ENCODE data around the gene PSORS1C1. TPM values are rescaled to one million over a fixed set of nuclear protein-coding genes. Genes with fewer than 3 reads are reported as not detected.

PSORS1C1 gene
- polyA plus RNA-seq, 3 donors: 0.02 to 2.0 (median 0.28) TPM

- 78 to 85% (median 83%) methylated on average over 23 to 26 of the region's 26 CpGs for WGBS, 3 donors
- no peak within 1 kb of the TSS for H3K27ac ChIP-seq (ENCODE audit: low read depth, low read length)
Observed at GRCh38 chr6:31120151-31120915, 5.7 kb downstream of the PSORS1C1 start, which contains the start of gene CDSN. Gene CDSN, minus strand, starts transcription at chr6:31120446. Its CDS starts 27 bp downstream, at chr6:31120419.

- H3K27ac ChIP-seq (ENCODE audit: low read depth, low read length): no peak overlapping the region
- 70 to 87% (median 81%) methylated on average over 11 to 12 of the region's 12 CpGs for WGBS, 3 donors
Observed at GRCh38 chr6:31121131-31121790, 6.7 kb downstream of the PSORS1C1 start.

- H3K27ac ChIP-seq (ENCODE audit: low read depth, low read length): no peak overlapping the region
- 39 to 54% (median 51%) methylated on average over 16 of the region's 16 CpGs for WGBS, 3 donors
Observed at GRCh38 chr6:31122791-31123706, 8.4 kb downstream of the PSORS1C1 start.

GRCh38 chr6:31125162-31125561, 10.6 kb downstream of the PSORS1C1 start:
- WGBS, 3 donors: 46 to 59% (median 48%) methylated on average over 8 of the region's 8 CpGs
- H3K27ac ChIP-seq (ENCODE audit: low read depth, low read length): no peak overlapping the region

GRCh38 chr6:31125586-31126363, 11.2 kb downstream of the PSORS1C1 start:
- no peak overlapping the region for H3K27ac ChIP-seq (ENCODE audit: low read depth, low read length)
- WGBS, 3 donors: 53 to 72% (median 56%) methylated on average over 12 of the region's 12 CpGs

GRCh38 chr6:31126396-31127175, 12.0 kb downstream of the PSORS1C1 start:
- WGBS, 3 donors: 57 to 74% (median 63%) methylated on average over 15 to 16 of the region's 16 CpGs
- H3K27ac ChIP-seq (ENCODE audit: low read depth, low read length): no peak overlapping the region

GRCh38 chr6:31128093-31128676, 13.6 kb downstream of the PSORS1C1 start:
- H3K27ac ChIP-seq (ENCODE audit: low read depth, low read length): no peak overlapping the region
- 4 to 12% (median 8%) methylated on average over 8 of the region's 8 CpGs for WGBS, 3 donors

GRCh38 chr6:31129130-31129529, 14.5 kb downstream of the PSORS1C1 start:
- no peak overlapping the region for H3K27ac ChIP-seq (ENCODE audit: low read depth, low read length)
- 33 to 72% (median 70%) methylated on average over 4 of the region's 4 CpGs for WGBS, 3 donors

GRCh38 chr6:31130751-31131150, 16.2 kb downstream of the PSORS1C1 start:
- 91 to 96% (median 95%) methylated on average over 3 of the region's 3 CpGs for WGBS, 3 donors
- H3K27ac ChIP-seq (ENCODE audit: low read depth, low read length): no peak overlapping the region

- H3K27ac ChIP-seq (ENCODE audit: low read depth, low read length): no peak overlapping the region
- WGBS, 3 donors: 74 to 88% (median 82%) methylated on average over 3 of the region's 3 CpGs
Observed at GRCh38 chr6:31131595-31131994, 17.0 kb downstream of the PSORS1C1 start.

- whole genome bisulfite sequencing, 3 donors: 69 to 82% (median 75%) methylated on average over 6 of the region's 6 CpGs
- H3K27ac ChIP-seq (ENCODE audit: low read depth, low read length): no peak overlapping the region
Observed at GRCh38 chr6:31132806-31133205, 18.2 kb downstream of the PSORS1C1 start.

GRCh38 chr6:31135710-31136109, 21.1 kb downstream of the PSORS1C1 start:
- WGBS, 3 donors: 86 to 96% (median 90%) methylated on average over 10 of the region's 10 CpGs
- H3K27ac ChIP-seq (ENCODE audit: low read depth, low read length): no peak overlapping the region

- H3K27ac ChIP-seq (ENCODE audit: low read depth, low read length): no peak within 1 kb of the TSS
- WGBS, 3 donors: 90 to 94% (median 93%) methylated on average over 4 of the region's 4 CpGs
Observed at GRCh38 chr6:31138982-31139381, 24.4 kb downstream of the PSORS1C1 start, which contains the start of gene PSORS1C2. Gene PSORS1C2, minus strand, starts transcription at chr6:31139066. Its CDS starts 40 bp downstream, at chr6:31139026.

GRCh38 chr6:31139599-31139998, 25.0 kb downstream of the PSORS1C1 start:
- 37 to 47% (median 40%) methylated on average over 4 of the region's 4 CpGs for WGBS, 3 donors

GRCh38 chr6:31140643-31141042, 26.0 kb downstream of the PSORS1C1 start:
- no peak overlapping the region for H3K27ac ChIP-seq (ENCODE audit: low read depth, low read length)
- 82 to 86% (median 86%) methylated on average over 15 of the region's 15 CpGs for WGBS, 3 donors

More at GRCh38 chr6:31139599-31139998, 25.0 kb downstream of the PSORS1C1 start:
- no peak overlapping the region for H3K27ac ChIP-seq (ENCODE audit: low read depth, low read length)

GRCh38 chr6:31142361-31142761, 27.8 kb downstream of the PSORS1C1 start:
- H3K27ac ChIP-seq (ENCODE audit: low read depth, low read length): no peak overlapping the region
- whole genome bisulfite sequencing, 3 donors: 57 to 63% (median 58%) methylated on average over 2 of the region's 2 CpGs

GRCh38 chr6:31143148-31143547, 28.5 kb downstream of the PSORS1C1 start:
- no peak overlapping the region for H3K27ac ChIP-seq (ENCODE audit: low read depth, low read length)
- 43 to 66% (median 59%) methylated on average over 11 of the region's 11 CpGs for WGBS, 3 donors

All from adipose tissue (tissue), 3 donors.